HG03469 (cell line): ENCODE data around the gene PARS2.

ENCODE experiments used
- ATAC-seq: cut with Tn5 transposase; IDR thresholded peaks from one replicate; pipeline ENCODE4 v1.9.1; 2021; ENCODE audit warnings: mild to moderate bottlenecking, moderate library complexity, moderate number of reproducible peaks; ENCODE audit not compliant: unreplicated experiment

The PARS2 gene

DNA sequence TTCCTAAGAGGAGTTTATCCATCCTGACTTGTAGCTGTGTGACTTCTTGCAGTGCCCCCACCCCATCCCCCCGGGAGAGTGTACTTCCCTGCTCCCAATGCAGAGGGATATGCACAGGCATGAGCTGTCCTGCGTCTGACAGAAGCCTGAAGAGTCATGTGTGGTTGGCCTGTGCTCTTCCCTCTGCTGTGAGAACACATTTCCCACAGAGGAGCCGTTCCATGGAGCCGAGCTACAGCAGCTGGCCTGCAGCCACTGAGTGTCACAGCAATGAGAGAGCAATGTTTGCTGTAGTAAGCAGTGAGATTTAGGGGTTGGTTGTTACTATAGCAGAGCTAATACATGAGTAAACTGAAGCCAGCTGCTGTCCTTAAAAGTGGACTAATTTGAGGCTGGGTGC, 22.0 kb downstream of the PARS2 start:
- ATAC-seq, result no peak

DNA sequence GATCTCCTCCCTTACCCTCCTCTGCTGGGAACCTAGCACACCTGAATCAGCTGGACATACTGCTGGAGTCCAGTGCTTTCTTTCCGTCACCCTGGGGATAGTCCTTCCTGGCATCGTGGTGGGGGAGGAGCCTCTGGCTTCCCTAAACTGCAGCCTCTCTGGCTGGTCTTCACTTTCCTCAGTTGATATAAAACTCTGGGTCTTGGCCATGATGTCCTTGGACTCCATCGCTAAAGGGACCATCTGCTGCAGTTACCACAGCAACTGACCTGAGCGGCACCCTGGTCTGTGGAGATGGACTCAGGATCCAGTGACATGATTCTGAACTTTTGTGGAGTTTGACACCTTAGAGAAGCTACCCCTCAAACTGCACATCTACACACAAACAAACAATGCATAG, 22.8 kb downstream of the PARS2 start:
- no peak for ATAC-seq

DNA sequence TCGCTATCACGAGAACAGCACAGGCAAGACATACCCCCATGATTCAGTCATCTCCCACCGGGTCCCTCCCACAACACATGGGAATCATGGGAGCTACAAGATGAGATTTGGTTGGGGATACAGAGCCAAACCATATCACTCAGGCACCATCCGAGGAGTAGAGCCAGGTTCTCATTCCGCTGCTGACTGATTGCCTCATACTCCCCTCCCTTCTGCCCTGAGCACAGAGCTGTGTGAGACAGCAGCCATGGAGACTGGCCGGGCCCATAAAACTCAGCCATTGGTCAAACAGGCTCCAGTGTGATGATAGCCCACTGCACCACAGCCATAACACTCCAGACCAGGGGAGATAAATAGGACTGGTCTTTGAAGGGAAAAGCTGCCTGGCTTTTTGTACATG, 26.1 kb downstream of the PARS2 start:
- no peak for ATAC-seq

DNA sequence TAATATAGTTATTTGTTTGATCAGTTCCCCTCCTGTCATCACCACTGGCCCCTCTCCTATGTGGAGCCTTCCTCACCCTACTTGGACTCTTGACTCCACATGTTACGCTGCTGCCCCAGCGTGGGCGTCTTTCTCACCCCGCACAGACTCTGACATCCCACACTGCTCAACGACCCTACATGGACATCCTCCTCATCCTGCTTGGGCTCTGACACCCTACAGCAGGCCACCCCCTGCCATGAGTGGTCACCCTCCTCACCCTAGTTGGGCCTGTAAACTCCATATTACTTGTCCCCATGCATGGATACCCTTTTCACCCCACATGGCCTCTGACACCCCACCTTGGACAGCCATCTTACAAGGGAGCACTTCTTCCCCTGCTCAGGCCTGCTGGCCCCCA, 27.6 kb downstream of the PARS2 start:
- no peak for ATAC-seq

DNA sequence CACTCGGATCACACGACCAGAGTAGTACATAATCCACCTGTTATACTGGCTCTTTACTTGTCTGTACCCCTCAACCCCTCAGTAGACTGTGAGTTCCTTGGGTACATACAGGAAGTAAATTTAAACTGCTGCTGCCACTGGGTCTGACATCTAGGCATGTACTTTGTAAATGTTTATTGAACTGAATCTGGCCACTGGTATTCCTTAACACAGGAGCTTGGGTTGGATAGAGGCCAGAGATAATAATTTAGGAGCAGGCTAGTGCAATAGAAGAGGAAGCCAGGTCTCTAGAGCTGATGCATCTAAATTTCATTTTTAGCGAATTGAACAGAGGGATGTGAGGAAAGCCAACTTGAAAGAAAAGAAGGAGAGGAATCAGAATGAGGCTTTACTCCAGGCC, 36.3 kb downstream of the PARS2 start:
- no peak for ATAC-seq

DNA sequence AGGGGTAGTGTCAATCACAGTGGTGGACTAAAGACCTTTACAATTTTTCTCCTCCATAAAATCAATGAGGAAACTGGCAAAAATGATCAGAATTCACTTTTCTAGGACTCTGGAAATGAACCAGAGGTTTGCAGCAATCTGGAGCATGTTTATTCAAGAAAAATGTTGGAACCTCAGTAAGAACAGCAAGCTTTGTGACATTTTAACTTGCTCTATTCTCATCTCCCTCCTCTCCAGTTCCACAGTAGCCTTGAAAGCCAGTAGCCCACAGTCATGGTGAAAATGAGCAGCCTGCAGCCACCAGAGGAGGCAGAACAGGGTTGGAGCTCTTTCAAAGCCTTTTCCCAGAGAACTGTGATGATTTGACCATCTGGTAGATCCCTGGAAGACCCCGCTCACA, 39.6 kb downstream of the PARS2 start:
- ATAC-seq, result no peak

DNA sequence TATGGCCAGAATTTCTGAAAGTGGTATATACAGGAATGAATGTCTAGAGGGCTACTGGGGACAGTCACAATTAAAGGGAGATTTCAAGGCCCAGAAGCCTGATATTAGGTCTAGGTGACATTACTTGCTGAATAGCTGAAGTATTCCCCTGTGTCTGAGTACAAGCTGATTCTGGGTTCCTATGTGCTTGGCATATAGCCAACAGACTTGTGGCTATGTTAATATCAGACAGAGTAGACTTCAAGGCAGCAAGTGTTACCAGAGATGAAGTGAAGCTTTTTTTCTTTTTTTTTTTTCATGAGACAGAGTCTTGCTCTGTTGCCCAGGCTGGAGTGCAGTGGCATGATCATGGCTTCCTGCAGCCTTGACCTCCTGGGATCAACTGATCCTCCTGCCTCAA, 40.3 kb downstream of the PARS2 start:
- ATAC-seq, result no peak

DNA sequence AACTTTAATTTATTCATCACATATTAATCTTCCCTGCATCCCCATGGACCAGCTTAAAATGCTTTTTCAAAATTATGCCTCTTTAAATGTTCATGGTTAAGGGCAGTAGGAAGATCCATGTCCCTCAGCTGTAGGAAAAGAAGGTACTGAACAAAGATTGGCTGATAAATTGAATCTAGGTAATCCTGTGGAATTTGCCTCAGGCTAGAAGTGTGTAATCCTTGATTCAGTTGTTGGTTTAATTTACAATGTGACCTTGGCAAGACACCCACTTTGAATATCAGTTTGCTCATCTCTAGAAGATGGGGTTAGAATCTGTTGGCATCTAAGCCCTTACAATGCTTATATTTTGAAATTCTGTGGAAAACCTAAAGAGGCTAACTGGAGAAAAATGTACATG, 42.6 kb downstream of the PARS2 start:
- ATAC-seq, result no peak

DNA sequence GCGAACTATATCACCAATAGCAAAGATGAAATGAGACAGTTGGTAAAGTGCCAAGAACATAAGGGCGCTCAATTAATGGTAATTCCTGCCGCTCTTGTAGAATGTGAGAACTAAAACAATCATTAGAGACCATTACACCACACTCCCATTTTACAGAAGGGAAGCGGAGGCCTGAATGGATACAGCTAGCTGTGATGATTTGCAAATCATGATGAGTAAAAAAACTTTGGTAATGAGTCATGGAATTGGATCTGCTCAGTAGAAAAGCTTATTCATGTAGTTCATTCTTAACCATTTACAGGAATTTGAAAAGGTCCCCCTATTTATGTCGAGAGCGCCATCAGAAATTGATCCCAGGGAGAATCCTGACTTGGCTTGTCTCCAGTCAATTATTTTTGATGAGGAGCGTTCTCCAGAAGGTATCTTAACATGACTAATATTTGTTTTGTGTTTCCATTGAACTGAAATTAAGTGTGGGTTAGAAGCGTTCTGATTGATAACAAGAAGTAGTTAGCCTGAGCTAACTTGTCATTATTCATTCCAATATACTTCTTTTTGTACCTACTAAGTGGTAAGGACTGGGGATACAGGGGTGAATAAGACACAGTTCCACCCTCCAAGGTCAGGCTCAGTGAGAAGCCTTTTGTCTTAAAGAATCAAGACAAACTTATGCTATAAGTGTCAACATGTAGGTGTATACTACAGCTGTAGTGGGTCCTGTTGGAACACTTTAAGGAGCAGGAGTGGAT, 47.9 kb downstream of the PARS2 start:
- no peak for ATAC-seq

DNA sequence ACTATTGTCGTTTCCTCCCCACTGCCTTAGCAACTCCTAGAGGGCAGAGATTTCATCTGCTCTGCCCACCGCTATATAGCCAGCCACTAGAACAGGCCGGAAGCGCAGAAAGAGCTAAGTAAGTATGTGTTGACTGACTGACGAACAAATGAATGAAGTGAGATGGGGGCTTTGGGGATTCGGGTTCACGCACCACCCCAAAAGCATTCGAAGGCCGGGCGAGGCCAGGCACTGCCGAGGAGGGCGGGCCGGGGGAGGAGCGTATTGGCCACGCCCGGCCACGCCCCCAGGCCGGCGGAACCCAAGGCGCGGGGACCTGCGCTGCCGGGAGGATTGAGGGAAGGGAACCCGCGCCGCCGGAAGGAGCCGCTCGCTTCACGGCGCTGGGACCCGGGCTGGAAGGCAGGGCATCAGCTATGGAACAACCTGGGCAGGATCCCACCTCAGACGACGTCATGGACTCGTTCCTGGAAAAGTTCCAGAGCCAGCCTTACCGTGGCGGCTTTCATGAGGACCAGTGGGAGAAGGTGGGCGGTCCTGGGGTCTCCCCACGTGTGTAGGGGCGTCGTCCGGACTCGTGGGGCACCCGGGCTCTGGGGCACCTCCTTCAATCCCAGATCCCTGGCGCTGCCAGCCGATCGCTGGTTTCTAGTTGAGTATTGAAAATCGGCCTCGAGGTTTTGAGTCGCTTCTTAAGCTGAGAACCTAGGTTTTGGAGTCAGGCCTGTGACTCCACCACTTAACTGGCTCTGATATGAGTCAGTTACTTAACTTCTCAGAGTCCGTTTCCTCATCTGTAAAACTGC, 48.6 kb downstream of the PARS2 start, which contains the start of gene TTC4:
TTC4 (plus strand) TSS at position 369 of the 806 bp plus-strand sequence; CDS start at position 417, 48 bp downstream.
- ATAC-seq, result peak; percentile 91

DNA sequence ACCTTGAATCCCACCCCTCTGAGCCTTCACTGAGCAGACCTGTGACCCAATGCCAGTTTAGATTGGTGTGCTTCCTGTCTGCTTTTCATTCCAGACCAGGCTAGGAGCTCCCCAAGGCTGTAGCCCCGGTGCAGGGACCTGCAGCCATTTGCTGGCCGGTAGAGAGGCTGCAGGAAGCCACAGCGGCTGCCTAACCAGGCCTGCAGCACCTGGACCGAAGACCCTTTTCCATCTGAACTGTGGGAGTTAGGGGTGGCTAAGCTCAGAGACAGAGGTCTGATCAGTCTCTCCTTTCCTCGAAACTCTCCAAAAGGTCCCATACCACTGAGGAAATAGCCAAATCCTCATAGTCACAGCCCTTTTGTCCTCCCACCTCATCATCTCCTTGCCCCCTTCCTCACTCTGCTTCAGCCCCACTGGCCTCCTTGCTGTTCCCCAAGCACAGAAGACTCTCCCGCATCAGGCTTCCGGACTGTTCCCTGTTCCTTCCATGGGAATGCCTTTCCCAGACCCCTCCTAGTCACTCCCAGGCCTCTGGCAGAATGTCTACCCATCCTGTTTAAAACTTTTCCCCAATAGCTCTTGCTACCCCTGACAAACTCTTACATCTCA, 49.3 kb downstream of the PARS2 start:
- no peak for ATAC-seq

DNA sequence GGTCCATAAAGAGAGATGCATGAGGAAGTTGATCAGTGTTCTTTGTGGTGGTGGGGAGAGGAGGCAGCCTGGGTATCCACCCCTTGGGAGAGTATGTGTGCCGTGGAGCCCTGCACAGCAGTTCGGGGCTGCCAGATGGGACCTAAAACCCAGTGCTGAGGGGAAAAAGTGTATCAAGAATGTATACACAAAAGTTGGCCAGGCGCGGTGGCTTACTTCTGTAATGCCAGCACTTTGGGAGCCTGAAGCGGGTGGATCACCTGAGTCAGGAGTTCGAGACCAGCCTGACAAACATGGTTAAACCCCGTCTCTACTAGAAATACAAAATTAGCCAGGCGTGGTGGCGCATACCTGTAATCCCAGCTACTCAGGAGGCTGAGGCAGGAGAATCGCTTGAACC, 52.8 kb downstream of the PARS2 start:
- no peak for ATAC-seq

DNA sequence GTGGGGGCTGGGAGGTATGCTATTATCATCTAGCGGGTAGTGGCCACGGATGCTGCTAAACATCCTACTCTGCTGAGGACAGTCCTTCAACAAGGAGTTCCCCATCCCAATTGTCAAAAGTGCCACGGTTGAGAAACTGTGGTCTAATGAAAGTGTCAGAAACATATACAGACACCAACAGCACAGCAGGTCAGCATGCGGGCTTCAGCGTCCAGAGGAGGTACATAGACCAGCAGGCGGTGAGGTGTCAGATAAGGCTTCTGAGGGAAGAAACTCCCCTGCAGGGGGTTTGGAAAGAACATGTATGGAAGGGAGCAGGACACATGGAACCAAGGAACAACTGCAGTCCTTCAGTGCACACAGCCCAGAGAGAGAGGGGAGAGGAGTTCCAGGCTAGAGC, 53.5 kb downstream of the PARS2 start:
- ATAC-seq, result no peak

DNA sequence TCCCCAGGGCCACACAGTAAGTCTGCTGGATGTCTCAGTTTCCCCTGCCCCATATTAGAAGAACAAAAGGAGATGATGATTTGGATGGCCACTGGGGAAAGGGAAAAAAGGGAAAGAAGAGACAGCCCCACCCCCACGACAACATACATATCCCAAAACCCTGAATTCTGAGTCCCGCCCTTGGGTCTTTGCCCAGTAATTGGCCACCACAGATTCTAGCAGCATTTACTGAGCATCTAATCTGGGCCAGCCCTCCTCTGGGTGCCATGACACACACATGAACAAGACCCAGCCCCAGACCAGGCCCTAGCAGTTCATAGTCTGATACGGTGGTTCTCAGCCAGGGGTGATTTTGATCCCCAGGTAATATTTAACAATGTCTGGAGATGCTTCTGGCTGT, 53.9 kb downstream of the PARS2 start:
- no peak for ATAC-seq

DNA sequence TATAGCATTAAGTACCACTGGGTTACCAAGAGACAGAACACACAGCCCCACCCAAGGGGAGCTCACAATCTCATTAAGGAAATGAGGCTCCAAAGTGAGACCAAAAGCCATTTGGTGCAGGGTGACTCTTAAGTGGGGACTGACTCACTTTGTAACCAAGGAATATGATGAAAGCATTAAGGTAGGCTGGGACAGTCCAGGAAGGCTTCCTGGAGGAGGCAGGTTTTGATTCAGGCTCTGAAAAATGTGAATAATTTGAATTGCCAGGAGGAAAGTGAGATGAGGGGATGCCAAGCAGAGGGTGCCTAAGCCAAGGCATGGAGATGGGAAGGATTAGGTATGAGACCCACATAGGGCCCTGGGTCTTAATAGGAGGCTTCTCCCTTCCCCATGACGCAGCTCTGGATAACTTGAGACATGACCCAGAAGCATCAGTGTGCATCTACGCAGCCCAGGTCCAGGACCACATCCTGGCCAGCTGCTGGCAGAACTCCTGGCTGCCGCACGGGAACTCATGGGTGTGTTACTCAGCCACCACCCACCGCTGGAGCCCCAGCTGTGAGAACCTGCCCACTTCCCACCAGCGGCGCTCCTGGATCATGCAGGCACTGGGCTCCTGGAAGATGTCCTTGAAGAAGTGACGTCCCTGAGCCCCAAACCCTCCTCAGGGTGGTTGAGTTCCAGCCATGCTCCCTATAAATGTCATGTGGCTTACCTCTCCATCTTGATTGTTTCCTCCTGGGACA, 54.6 kb downstream of the PARS2 start:
- ATAC-seq, result no peak

DNA sequence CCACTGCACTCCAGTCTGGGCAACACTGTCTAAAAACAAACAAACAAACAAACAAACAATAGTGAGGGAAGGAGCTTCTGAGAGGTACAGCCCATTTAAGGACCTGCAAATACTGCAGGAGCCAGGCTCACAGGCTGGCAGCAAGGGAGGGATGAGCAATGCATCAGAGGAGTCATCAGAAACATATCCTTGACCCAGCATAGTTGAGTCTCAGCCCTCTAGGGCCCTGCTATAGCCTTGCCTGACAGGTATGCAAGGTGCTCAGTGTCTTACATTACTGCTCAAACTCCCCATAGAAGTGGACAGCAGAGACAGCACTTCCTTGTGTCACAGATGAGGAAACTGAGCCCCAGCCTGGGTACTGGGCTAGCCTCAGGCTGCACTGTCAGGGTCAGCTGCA, 55.9 kb downstream of the PARS2 start:
- no peak for ATAC-seq
